ENCODE results near the gene PSMA4. TPM values are rescaled to one million over a fixed set of nuclear protein-coding genes. Genes with fewer than 3 reads are reported as not detected.

Gene PSMA4
- total and polyA plus RNA-seq, 4 donors: 95.3 to 154 (median 120) TPM

GRCh38 chr15:78501857-78502256 is 38.4 kb upstream of the PSMA4 start:
- WGBS: 98% methylated on average over 4 of the region's 4 CpGs

More at GRCh38 chr15:78501857-78502256, 38.4 kb upstream of the PSMA4 start:
- Histone ChIP-seq H3K9ac (ENCODE audit: low read depth in 1 of 2, low read length in 2 of 2) (no peak overlapping the region), H3K9me3 (ENCODE audit: control insufficient read depth in 4 of 4, low read length in 3 of 4) (peaks cover 0 to 2% (median 0%) of the 10 kb centered on the region in 4 donors), H3K27ac (ENCODE audit: low read depth in 1 of 2, low read length in 2 of 2) (no peak overlapping the region), H3K27me3 (ENCODE audit: control insufficient read depth in 4 of 4, insufficient read depth in 4 of 4, low read length in 3 of 4) (no peaks in the 10 kb centered on the region), H3K36me3 (ENCODE audit: control insufficient read depth in 4 of 4, insufficient read depth in 3 of 4, low read depth in 1 of 4, low read length in 3 of 4) (peaks cover 4 to 29% (median 24%) of the 10 kb centered on the region in 4 donors), H3K4me1 (ENCODE audit: control insufficient read depth in 4 of 4, insufficient read depth in 4 of 4, low read length in 3 of 4) (peaks cover 0 to 2% (median 1%) of the 10 kb centered on the region in 4 donors), H3K4me3 (ENCODE audit: low read depth in 1 of 3, low read length in 3 of 3) (no peak overlapping the region)
- TF ChIP-seq GABPA (IDR thresholded peaks at IDR 0.05 in 1 of 2, conservative IDR thresholded peaks at IDR 0.05 in 1 of 2) (no peak), CTCF (IDR thresholded peaks at IDR 0.05; ENCODE audit: low read depth, low read length, missing input control) (no peak), ATF3 (IDR thresholded peaks at IDR 0.05) (no peak), EGR1 (IDR thresholded peaks at IDR 0.05; ENCODE audit: low read depth in 2 of 2) (no peak), RXRA (IDR thresholded peaks at IDR 0.05) (no peak), ZBTB33 (IDR thresholded peaks at IDR 0.05) (no peak), HNF4A (conservative IDR thresholded peaks at IDR 0.05) (no peak), MAX (IDR thresholded peaks at IDR 0.05) (no peak), FOXA1 (IDR thresholded peaks at IDR 0.05) (no peak), FOXA2 (IDR thresholded peaks at IDR 0.05) (no peak), SP1 (IDR thresholded peaks at IDR 0.05) (no peak), JUND (IDR thresholded peaks at IDR 0.05) (no peak), HNF4G (IDR thresholded peaks at IDR 0.05) (no peak), REST (IDR thresholded peaks at IDR 0.05) (no peak)
- DNase-seq (ENCODE audit: low spot score): no peak
